HEK293 (cell line): ENCODE measurements around the gene RASGRF2.

ENCODE experiments used
- TCF7L2 ChIP-seq: IDR thresholded peaks from 2 replicates; pipeline ENCODE4 v1.6.1; 2011; ENCODE audit warnings: low read depth, mild to moderate bottlenecking, inconsistent platforms, low read length, moderate library complexity, borderline replicate concordance
- ZFP41 ChIP-seq: fragments of 450-650 bp; formaldehyde crosslinking; IDR thresholded peaks from 2 replicates; pipeline ENCODE4 v1.5.1; 2016; ENCODE audit warnings: missing biosample characterization, missing genetic modification characterization, borderline replicate concordance
- ZNF140 ChIP-seq: fragments of 450-650 bp; formaldehyde crosslinking; IDR thresholded peaks from 2 replicates; pipeline ENCODE4 v1.5.1; 2016; ENCODE audit warnings: missing biosample characterization, missing genetic modification characterization
- ZNF211 ChIP-seq: fragments of 450-650 bp; formaldehyde crosslinking; IDR thresholded peaks from 2 replicates; pipeline ENCODE4 v1.5.1; 2016; ENCODE audit warnings: low read depth, missing biosample characterization, missing genetic modification characterization
- ZNF274 ChIP-seq, 2 experiments: fragments of 200-500 bp in 1 of 2; fragments of 450-650 bp in 1 of 2; sonication (Bioruptor generic) in 1 of 2; formaldehyde crosslinking in 1 of 2; IDR thresholded peaks; 2 replicates each; pipeline versions ENCODE4 v1.5.1 to v1.6.1; 2014 to 2016; ENCODE audit warnings: borderline replicate concordance in 1 of 2, inconsistent platforms in 1 of 2, low read length in 1 of 2, missing biosample characterization in 1 of 2, missing genetic modification characterization in 1 of 2
- TF ChIP-seq, protein P1 (sequence below): fragments of 450-650 bp; formaldehyde crosslinking; IDR thresholded peaks from 2 replicates; pipeline ENCODE4 v1.5.0; 2017; ENCODE audit warnings: missing biosample characterization, missing genetic modification characterization, borderline replicate concordance
- TF ChIP-seq, protein P2 (sequence below): fragments of 450-650 bp; IDR thresholded peaks from 2 replicates; pipeline ENCODE4 v1.5.1; 2018; ENCODE audit warnings: missing biosample characterization, mild to moderate bottlenecking, missing genetic modification characterization
- TF ChIP-seq, protein P3 (sequence below): fragments of 450-650 bp; formaldehyde crosslinking; IDR thresholded peaks from 2 replicates; pipeline ENCODE4 v1.5.1; 2016; ENCODE audit warnings: missing biosample characterization, missing genetic modification characterization
- TF ChIP-seq, protein P4 (sequence below): fragments of 450-650 bp; formaldehyde crosslinking; conservative IDR thresholded peaks from 2 replicates; pipeline ENCODE4 v1.5.1; 2016; ENCODE audit warnings: low read depth, missing biosample characterization, missing genetic modification characterization
- TF ChIP-seq, protein P5 (sequence below): fragments of 450-650 bp; formaldehyde crosslinking; IDR thresholded peaks from 2 replicates; pipeline ENCODE4 v1.5.1; 2016; ENCODE audit warnings: missing biosample characterization, missing genetic modification characterization
- TF ChIP-seq, protein P6 (sequence below): fragments of 450-650 bp; formaldehyde crosslinking; optimal IDR thresholded peaks from 2 replicates; pipeline ENCODE3; 2016; ENCODE audit warnings: missing biosample characterization, mild to moderate bottlenecking, missing genetic modification characterization
- TF ChIP-seq, protein P7 (sequence below): fragments of 450-650 bp; formaldehyde crosslinking; IDR thresholded peaks from 2 replicates; pipeline ENCODE4 v1.5.1; 2016; ENCODE audit warnings: missing biosample characterization, missing genetic modification characterization, low read depth
- TF ChIP-seq, protein P8 (sequence below): fragments of 450-650 bp; formaldehyde crosslinking; IDR thresholded peaks from 2 replicates; pipeline ENCODE4 v1.5.1; 2016; ENCODE audit warnings: missing biosample characterization, missing genetic modification characterization

DNA sequence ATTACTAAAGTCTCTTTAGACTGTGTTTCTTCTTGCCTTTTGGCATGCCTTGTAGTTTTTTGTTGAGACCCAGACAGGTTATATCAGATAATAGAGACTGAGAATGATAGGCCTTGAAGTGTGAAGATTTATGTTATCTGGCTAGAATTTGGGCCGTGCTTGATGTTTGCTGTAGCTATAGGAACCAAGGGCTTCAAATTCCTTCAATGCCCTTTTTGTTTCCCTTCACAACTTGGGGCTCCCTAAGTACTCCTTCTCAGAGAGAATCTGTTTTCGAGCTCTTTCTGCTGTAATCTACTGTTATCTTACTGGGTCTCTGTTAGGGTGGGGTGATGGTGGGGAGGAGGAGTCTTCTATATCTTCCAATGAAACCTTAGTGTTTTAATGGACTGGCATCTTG is 177.7 kb downstream of the RASGRF2 start:
- TF ChIP-seq, protein P1, sequence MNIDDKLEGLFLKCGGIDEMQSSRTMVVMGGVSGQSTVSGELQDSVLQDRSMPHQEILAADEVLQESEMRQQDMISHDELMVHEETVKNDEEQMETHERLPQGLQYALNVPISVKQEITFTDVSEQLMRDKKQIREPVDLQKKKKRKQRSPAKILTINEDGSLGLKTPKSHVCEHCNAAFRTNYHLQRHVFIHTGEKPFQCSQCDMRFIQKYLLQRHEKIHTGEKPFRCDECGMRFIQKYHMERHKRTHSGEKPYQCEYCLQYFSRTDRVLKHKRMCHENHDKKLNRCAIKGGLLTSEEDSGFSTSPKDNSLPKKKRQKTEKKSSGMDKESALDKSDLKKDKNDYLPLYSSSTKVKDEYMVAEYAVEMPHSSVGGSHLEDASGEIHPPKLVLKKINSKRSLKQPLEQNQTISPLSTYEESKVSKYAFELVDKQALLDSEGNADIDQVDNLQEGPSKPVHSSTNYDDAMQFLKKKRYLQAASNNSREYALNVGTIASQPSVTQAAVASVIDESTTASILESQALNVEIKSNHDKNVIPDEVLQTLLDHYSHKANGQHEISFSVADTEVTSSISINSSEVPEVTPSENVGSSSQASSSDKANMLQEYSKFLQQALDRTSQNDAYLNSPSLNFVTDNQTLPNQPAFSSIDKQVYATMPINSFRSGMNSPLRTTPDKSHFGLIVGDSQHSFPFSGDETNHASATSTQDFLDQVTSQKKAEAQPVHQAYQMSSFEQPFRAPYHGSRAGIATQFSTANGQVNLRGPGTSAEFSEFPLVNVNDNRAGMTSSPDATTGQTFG (tag by site-specific recombination), result no peak
- TF ChIP-seq, protein P2, sequence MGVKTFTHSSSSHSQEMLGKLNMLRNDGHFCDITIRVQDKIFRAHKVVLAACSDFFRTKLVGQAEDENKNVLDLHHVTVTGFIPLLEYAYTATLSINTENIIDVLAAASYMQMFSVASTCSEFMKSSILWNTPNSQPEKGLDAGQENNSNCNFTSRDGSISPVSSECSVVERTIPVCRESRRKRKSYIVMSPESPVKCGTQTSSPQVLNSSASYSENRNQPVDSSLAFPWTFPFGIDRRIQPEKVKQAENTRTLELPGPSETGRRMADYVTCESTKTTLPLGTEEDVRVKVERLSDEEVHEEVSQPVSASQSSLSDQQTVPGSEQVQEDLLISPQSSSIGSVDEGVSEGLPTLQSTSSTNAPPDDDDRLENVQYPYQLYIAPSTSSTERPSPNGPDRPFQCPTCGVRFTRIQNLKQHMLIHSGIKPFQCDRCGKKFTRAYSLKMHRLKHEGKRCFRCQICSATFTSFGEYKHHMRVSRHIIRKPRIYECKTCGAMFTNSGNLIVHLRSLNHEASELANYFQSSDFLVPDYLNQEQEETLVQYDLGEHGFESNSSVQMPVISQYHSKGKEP (tag by site-specific recombination), result no peak
- TF ChIP-seq ZNF274 (IDR thresholded peaks at IDR 0.05; ENCODE audit: low read length) (no peak), ZNF274 (tag by site-specific recombination; IDR thresholded peaks at IDR 0.05; ENCODE audit: borderline replicate concordance) (no peak), ZNF211 (no peak), ZFP41 (tag by site-specific recombination) (no peak), ZNF140 (no peak), TCF7L2 (no peak)
- TF ChIP-seq, protein P3, sequence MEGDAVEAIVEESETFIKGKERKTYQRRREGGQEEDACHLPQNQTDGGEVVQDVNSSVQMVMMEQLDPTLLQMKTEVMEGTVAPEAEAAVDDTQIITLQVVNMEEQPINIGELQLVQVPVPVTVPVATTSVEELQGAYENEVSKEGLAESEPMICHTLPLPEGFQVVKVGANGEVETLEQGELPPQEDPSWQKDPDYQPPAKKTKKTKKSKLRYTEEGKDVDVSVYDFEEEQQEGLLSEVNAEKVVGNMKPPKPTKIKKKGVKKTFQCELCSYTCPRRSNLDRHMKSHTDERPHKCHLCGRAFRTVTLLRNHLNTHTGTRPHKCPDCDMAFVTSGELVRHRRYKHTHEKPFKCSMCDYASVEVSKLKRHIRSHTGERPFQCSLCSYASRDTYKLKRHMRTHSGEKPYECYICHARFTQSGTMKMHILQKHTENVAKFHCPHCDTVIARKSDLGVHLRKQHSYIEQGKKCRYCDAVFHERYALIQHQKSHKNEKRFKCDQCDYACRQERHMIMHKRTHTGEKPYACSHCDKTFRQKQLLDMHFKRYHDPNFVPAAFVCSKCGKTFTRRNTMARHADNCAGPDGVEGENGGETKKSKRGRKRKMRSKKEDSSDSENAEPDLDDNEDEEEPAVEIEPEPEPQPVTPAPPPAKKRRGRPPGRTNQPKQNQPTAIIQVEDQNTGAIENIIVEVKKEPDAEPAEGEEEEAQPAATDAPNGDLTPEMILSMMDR, result no peak
- TF ChIP-seq, protein P4, sequence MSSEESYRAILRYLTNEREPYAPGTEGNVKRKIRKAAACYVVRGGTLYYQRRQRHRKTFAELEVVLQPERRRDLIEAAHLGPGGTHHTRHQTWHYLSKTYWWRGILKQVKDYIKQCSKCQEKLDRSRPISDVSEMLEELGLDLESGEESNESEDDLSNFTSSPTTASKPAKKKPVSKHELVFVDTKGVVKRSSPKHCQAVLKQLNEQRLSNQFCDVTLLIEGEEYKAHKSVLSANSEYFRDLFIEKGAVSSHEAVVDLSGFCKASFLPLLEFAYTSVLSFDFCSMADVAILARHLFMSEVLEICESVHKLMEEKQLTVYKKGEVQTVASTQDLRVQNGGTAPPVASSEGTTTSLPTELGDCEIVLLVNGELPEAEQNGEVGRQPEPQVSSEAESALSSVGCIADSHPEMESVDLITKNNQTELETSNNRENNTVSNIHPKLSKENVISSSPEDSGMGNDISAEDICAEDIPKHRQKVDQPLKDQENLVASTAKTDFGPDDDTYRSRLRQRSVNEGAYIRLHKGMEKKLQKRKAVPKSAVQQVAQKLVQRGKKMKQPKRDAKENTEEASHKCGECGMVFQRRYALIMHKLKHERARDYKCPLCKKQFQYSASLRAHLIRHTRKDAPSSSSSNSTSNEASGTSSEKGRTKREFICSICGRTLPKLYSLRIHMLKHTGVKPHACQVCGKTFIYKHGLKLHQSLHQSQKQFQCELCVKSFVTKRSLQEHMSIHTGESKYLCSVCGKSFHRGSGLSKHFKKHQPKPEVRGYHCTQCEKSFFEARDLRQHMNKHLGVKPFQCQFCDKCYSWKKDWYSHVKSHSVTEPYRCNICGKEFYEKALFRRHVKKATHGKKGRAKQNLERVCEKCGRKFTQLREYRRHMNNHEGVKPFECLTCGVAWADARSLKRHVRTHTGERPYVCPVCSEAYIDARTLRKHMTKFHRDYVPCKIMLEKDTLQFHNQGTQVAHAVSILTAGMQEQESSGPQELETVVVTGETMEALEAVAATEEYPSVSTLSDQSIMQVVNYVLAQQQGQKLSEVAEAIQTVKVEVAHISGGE (tag by site-specific recombination), result no peak
- TF ChIP-seq, protein P5, sequence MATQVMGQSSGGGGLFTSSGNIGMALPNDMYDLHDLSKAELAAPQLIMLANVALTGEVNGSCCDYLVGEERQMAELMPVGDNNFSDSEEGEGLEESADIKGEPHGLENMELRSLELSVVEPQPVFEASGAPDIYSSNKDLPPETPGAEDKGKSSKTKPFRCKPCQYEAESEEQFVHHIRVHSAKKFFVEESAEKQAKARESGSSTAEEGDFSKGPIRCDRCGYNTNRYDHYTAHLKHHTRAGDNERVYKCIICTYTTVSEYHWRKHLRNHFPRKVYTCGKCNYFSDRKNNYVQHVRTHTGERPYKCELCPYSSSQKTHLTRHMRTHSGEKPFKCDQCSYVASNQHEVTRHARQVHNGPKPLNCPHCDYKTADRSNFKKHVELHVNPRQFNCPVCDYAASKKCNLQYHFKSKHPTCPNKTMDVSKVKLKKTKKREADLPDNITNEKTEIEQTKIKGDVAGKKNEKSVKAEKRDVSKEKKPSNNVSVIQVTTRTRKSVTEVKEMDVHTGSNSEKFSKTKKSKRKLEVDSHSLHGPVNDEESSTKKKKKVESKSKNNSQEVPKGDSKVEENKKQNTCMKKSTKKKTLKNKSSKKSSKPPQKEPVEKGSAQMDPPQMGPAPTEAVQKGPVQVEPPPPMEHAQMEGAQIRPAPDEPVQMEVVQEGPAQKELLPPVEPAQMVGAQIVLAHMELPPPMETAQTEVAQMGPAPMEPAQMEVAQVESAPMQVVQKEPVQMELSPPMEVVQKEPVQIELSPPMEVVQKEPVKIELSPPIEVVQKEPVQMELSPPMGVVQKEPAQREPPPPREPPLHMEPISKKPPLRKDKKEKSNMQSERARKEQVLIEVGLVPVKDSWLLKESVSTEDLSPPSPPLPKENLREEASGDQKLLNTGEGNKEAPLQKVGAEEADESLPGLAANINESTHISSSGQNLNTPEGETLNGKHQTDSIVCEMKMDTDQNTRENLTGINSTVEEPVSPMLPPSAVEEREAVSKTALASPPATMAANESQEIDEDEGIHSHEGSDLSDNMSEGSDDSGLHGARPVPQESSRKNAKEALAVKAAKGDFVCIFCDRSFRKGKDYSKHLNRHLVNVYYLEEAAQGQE (tag by site-specific recombination), result no peak
- TF ChIP-seq, protein P6, sequence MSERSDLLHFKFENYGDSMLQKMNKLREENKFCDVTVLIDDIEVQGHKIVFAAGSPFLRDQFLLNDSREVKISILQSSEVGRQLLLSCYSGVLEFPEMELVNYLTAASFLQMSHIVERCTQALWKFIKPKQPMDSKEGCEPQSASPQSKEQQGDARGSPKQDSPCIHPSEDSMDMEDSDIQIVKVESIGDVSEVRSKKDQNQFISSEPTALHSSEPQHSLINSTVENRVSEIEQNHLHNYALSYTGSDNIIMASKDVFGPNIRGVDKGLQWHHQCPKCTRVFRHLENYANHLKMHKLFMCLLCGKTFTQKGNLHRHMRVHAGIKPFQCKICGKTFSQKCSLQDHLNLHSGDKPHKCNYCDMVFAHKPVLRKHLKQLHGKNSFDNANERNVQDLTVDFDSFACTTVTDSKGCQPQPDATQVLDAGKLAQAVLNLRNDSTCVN (tag by site-specific recombination), result no peak
- TF ChIP-seq, protein P7, sequence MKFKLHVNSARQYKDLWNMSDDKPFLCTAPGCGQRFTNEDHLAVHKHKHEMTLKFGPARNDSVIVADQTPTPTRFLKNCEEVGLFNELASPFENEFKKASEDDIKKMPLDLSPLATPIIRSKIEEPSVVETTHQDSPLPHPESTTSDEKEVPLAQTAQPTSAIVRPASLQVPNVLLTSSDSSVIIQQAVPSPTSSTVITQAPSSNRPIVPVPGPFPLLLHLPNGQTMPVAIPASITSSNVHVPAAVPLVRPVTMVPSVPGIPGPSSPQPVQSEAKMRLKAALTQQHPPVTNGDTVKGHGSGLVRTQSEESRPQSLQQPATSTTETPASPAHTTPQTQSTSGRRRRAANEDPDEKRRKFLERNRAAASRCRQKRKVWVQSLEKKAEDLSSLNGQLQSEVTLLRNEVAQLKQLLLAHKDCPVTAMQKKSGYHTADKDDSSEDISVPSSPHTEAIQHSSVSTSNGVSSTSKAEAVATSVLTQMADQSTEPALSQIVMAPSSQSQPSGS, result no peak
- TF ChIP-seq, protein P8, sequence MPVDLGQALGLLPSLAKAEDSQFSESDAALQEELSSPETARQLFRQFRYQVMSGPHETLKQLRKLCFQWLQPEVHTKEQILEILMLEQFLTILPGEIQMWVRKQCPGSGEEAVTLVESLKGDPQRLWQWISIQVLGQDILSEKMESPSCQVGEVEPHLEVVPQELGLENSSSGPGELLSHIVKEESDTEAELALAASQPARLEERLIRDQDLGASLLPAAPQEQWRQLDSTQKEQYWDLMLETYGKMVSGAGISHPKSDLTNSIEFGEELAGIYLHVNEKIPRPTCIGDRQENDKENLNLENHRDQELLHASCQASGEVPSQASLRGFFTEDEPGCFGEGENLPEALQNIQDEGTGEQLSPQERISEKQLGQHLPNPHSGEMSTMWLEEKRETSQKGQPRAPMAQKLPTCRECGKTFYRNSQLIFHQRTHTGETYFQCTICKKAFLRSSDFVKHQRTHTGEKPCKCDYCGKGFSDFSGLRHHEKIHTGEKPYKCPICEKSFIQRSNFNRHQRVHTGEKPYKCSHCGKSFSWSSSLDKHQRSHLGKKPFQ, result no peak
